ENCODE measurements around the gene DCC.

Gene DCC

GRCh38 chr18:52409727-52410126, 69.7 kb downstream of the DCC start:
- no peaks in the 10 kb centered on the region for H3K27me3 Mint-ChIP-seq (ENCODE audit: low read depth)
- TF ChIP-seq CTCF (IDR thresholded peaks at IDR 0.05; ENCODE audit: unreplicated experiment in 3 of 3) = no peak
- no peak overlapping the region for H3K4me3 Mint-ChIP-seq
- no peaks in the 10 kb centered on the region for H3K36me3 Mint-ChIP-seq (ENCODE audit: low read depth)
- peaks cover 3% of the 10 kb centered on the region for H3K9me3 Mint-ChIP-seq
- H3K4me1 Mint-ChIP-seq = no peaks in the 10 kb centered on the region
- no peak overlapping the region for H3K27ac Mint-ChIP-seq

GRCh38 chr18:52415131-52415530, 75.1 kb downstream of the DCC start:
- TF ChIP-seq CTCF (IDR thresholded peaks at IDR 0.05; ENCODE audit: unreplicated experiment in 3 of 3) = no peak
- no peaks in the 10 kb centered on the region for H3K9me3 Mint-ChIP-seq
- no peak overlapping the region for H3K27ac Mint-ChIP-seq
- no peak overlapping the region for H3K4me3 Mint-ChIP-seq
- H3K27me3 Mint-ChIP-seq (ENCODE audit: low read depth) = no peaks in the 10 kb centered on the region
- H3K36me3 Mint-ChIP-seq (ENCODE audit: low read depth) = no peaks in the 10 kb centered on the region
- H3K4me1 Mint-ChIP-seq = no peaks in the 10 kb centered on the region

- no peak for TF ChIP-seq CTCF (IDR thresholded peaks at IDR 0.05; ENCODE audit: unreplicated experiment in 3 of 3)
- Mint-ChIP-seq H3K27me3 (ENCODE audit: low read depth) (no peaks in the 10 kb centered on the region), H3K4me3 (no peak overlapping the region), H3K9me3 (no peaks in the 10 kb centered on the region), H3K4me1 (no peaks in the 10 kb centered on the region), H3K36me3 (ENCODE audit: low read depth) (no peaks in the 10 kb centered on the region), H3K27ac (no peak overlapping the region)
Measured at GRCh38 chr18:52422985-52423601, 83.1 kb downstream of the DCC start.

GRCh38 chr18:52426041-52426440, 86.0 kb downstream of the DCC start:
- H3K9me3 Mint-ChIP-seq = no peaks in the 10 kb centered on the region
- no peaks in the 10 kb centered on the region for H3K4me1 Mint-ChIP-seq
- TF ChIP-seq CTCF (IDR thresholded peaks at IDR 0.05; ENCODE audit: unreplicated experiment in 3 of 3) = no peak
- H3K27me3 Mint-ChIP-seq (ENCODE audit: low read depth) = no peaks in the 10 kb centered on the region
- H3K36me3 Mint-ChIP-seq (ENCODE audit: low read depth) = no peaks in the 10 kb centered on the region
- H3K27ac Mint-ChIP-seq = no peak overlapping the region
- H3K4me3 Mint-ChIP-seq = no peak overlapping the region

- Mint-ChIP-seq H3K27ac (no peak overlapping the region), H3K27me3 (ENCODE audit: low read depth) (no peaks in the 10 kb centered on the region), H3K4me3 (no peak overlapping the region), H3K4me1 (no peaks in the 10 kb centered on the region), H3K36me3 (ENCODE audit: low read depth) (no peaks in the 10 kb centered on the region), H3K9me3 (no peaks in the 10 kb centered on the region)
- TF ChIP-seq CTCF (IDR thresholded peaks at IDR 0.05; ENCODE audit: unreplicated experiment in 3 of 3) = no peak
Measured at GRCh38 chr18:52426462-52426861, 86.5 kb downstream of the DCC start.

- no peaks in the 10 kb centered on the region for H3K36me3 Mint-ChIP-seq (ENCODE audit: low read depth)
- TF ChIP-seq CTCF (IDR thresholded peaks at IDR 0.05; ENCODE audit: unreplicated experiment in 3 of 3) = no peak
Measured at GRCh38 chr18:52427521-52428175, 87.7 kb downstream of the DCC start.

More at GRCh38 chr18:52427521-52428175, 87.7 kb downstream of the DCC start:
- H3K4me3 Mint-ChIP-seq = no peak overlapping the region
- no peak overlapping the region for H3K27ac Mint-ChIP-seq
- H3K9me3 Mint-ChIP-seq = no peaks in the 10 kb centered on the region
- no peaks in the 10 kb centered on the region for H3K4me1 Mint-ChIP-seq
- H3K27me3 Mint-ChIP-seq (ENCODE audit: low read depth) = no peaks in the 10 kb centered on the region

Data from nephron (organoid).